Upper lobe of right lung (tissue), 1 donor: ENCODE measurements around the gene TMPRSS4. TPM values are rescaled to one million over a fixed set of nuclear protein-coding genes. Genes with fewer than 3 reads are reported as not detected.

Source experiments
- ATAC-seq: fragments of 200-7000 bp; cut with Tn5 transposase; one replicate; pipeline ENCODE4 v1.9.1; 2020; ENCODE audit warnings: mild to moderate bottlenecking, moderate library complexity
- DNase-seq: peaks from one replicate; pipeline ENCODE4 v3.0.0-alpha.2; 2020
- H3K27ac ChIP-seq: fragments of 200-600 bp; one replicate; pipeline ENCODE4 v1.8.0; 2022
- H3K27me3 ChIP-seq: fragments of 200-600 bp; one replicate; pipeline ENCODE4 v1.8.0; 2022; ENCODE audit warnings: mild to moderate bottlenecking
- H3K36me3 ChIP-seq: fragments of 200-600 bp; one replicate; pipeline ENCODE4 v1.8.0; 2022
- H3K4me1 ChIP-seq: fragments of 200-600 bp; one replicate; pipeline ENCODE4 v1.8.0; 2022
- H3K4me3 ChIP-seq: fragments of 200-600 bp; one replicate; pipeline ENCODE4 v1.8.0; 2022; ENCODE audit warnings: mild to moderate bottlenecking
- H3K9me3 ChIP-seq: fragments of 200-600 bp; one replicate; pipeline ENCODE4 v1.8.0; 2022
- intact Hi-C: fragments of 100-400 bp; cut with DNase I; formaldehyde crosslinking; loops from one replicate; pipeline ENCODE4 v1.11.0; 2022
- total RNA-seq: library from RNA; stranded (reverse); fragmentation: NEBNext Ultra II Directional; extraction: Animal tissue kit (Norgen Biotek cat#: 25700); gene quantifications from one replicate; pipeline ENCODE4 v1.2.1, GENCODE V29; 2021
- TF ChIP-seq, protein P1 (sequence below): fragments of 200-600 bp; IDR thresholded peaks from one replicate; pipeline ENCODE4 v1.8.0; 2022; ENCODE audit warnings: antibody characterized with exemption
- donor health status: DM: no; HTN: yes; CAD: no; lungs with severe emphysema.

Gene TMPRSS4
- total RNA-seq, 1 donor from 2014 or later, result 3.0 TPM

DNA sequence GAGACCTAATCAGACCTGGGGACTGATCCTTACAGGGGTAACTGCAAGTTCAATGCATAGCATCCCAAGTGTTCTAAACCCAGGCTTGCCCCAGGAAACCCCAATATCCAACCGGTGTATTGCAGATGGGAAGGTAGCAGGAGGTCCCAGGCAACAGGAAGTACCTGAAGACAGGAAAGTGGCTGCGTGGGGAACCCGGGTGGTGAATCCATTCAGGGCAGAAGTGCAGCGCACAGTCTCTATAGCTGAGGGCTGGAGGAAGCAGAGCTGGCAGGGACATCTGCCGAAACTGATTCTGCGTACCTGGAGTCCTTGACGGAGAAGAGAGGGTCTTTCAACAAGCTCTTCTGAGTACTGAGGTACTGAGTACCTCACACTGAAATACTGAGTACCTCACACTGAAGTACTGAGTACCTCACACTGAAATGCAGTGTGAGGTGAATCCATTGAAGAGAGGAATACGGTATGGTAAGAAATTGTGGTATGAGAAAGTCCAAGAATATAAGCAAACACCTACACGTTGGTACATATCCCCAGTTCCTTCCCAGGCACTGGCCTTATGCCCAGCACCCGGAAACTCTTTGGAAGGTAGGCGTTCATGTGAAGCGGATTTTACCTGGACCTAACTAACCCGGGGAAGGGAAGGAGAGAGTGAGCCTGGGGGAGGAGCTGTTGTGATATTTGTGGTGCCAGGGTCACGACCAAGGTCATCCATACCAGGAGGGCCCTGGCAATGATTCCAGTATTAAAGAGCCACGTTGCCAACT is 55.7 kb downstream of the TMPRSS4 start:
- TF ChIP-seq, protein P1, sequence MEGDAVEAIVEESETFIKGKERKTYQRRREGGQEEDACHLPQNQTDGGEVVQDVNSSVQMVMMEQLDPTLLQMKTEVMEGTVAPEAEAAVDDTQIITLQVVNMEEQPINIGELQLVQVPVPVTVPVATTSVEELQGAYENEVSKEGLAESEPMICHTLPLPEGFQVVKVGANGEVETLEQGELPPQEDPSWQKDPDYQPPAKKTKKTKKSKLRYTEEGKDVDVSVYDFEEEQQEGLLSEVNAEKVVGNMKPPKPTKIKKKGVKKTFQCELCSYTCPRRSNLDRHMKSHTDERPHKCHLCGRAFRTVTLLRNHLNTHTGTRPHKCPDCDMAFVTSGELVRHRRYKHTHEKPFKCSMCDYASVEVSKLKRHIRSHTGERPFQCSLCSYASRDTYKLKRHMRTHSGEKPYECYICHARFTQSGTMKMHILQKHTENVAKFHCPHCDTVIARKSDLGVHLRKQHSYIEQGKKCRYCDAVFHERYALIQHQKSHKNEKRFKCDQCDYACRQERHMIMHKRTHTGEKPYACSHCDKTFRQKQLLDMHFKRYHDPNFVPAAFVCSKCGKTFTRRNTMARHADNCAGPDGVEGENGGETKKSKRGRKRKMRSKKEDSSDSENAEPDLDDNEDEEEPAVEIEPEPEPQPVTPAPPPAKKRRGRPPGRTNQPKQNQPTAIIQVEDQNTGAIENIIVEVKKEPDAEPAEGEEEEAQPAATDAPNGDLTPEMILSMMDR, result no peak
- no peaks in the 10 kb centered on the region for H3K36me3 ChIP-seq
- ATAC-seq, result no peak
- H3K4me1 ChIP-seq, result no peaks in the 10 kb centered on the region
- H3K9me3 ChIP-seq, result no peaks in the 10 kb centered on the region
- no peak overlapping the region for H3K4me3 ChIP-seq
- DNase-seq, result peak; percentile 35
- no peak overlapping the region for H3K27ac ChIP-seq
- H3K27me3 ChIP-seq, result no peaks in the 10 kb centered on the region
- intact Hi-C loops, result no loop called here

DNA sequence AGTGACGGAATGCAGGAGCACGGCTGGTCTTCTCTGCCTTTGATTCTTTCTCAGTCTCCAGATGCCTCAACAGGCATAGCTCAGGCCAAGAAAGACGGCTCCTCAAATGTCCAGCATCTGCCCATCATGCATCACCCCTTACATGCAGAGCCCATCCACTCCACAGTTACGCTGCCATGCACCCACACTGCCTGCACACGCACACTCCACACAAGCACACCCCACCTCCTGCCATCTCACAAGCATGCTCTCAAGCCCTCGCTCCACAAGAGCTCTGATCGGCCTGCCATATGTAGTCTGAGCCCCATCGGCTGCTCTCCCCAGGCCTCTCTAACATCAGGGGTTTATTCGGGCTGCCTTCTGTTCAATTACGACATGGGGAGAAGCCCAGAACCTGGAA is 56.9 kb downstream of the TMPRSS4 start:
- peak; percentile 42 for DNase-seq
- ATAC-seq, result no peak
- Histone ChIP-seq H3K4me3 (no peak overlapping the region), H3K27me3 (no peaks in the 10 kb centered on the region), H3K36me3 (no peaks in the 10 kb centered on the region), H3K27ac (no peak overlapping the region), H3K9me3 (no peaks in the 10 kb centered on the region), H3K4me1 (no peaks in the 10 kb centered on the region)
- TF ChIP-seq, protein P1, result no peak
- intact Hi-C loops, result no loop called here

DNA sequence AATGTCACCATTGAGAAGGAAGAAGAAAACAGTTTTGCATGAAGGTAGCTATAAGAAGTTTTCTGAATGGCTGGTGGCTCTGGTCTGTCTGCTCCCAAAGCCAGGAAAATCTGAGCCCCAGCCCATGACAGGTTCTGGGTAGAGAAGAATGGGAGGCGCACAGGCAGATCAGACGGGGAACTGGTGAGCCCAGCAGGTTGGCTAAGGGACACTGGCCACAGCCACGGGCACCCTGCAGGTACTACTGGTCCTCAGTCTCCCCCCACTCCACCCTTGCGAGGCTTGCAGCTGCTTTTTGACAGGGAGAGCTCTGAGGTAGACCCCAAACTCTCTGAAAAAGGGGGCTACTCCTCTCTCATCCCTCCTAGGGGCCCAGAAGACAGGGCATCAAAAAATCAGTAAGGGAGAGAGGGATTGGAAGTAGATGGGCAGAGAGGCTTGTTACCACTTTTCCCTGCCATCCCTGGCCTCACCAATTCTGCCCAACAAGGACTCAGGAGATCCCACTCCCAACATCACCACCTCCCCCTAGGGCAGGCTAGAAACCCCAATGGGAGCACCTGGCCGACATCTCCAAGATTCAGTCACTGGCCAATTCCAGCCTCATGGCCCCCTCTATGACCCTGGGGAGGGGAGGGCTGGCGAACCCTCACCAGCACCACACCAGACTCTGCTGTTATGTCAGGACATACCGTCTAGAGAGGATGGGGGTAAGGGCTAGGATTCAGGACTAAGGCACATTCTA is 58.3 kb downstream of the TMPRSS4 start:
- Histone ChIP-seq H3K4me3 (no peak overlapping the region), H3K4me1 (no peaks in the 10 kb centered on the region), H3K27ac (no peak overlapping the region), H3K27me3 (peaks cover 3% of the 10 kb centered on the region), H3K36me3 (no peaks in the 10 kb centered on the region), H3K9me3 (no peaks in the 10 kb centered on the region)
- ATAC-seq, result no peak
- intact Hi-C loops, result no loop called here
- TF ChIP-seq, protein P1, result no peak
- DNase-seq, result peak; percentile 33

DNA sequence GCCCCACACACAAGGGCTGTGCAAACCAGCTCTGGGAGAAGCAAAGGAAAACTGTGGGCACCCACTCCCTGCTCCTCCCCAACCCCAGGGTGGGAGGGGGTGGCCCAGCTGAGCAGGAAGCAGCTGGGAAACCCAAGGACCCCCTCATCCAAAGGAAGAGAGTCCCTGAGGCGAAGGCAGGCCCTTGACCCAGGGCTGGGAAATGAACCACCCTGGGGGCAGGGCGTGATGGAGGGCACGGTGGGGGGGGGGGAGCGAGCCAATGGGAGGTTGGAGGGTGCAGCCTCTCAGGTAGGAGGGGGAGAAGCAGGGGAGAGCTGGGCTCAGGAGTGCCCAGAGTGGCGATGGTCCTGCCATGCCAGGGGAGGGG is 58.9 kb downstream of the TMPRSS4 start:
- H3K27me3 ChIP-seq, result peaks cover 9% of the 10 kb centered on the region
- no peaks in the 10 kb centered on the region for H3K9me3 ChIP-seq
- H3K36me3 ChIP-seq, result no peaks in the 10 kb centered on the region
- intact Hi-C loops, result no loop called here
- H3K27ac ChIP-seq, result no peak overlapping the region
- no peaks in the 10 kb centered on the region for H3K4me1 ChIP-seq
- TF ChIP-seq, protein P1, result no peak
- H3K4me3 ChIP-seq, result no peak overlapping the region
- ATAC-seq (no peak), DNase-seq (peak; percentile 36)

DNA sequence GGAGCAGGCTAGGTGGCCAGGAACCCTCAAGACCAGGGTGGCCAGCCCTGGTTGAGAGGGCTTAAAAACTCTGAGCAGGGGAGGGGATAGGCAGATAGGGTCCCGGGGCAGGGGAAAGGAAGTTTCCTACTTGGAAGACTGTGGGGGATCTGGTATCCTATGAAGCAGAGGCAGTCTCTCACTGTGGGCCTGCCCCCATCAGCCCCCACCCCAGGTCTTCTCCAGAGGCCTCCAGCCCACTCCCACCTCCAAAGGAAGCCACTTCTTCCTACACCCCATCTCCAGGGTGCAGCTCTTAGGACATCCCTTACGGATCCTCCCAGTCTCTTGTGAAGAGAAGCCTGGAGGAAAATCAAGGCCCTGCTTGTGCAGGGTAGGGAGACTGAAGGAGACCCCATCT is 59.5 kb downstream of the TMPRSS4 start:
- DNase-seq, result no peak
- no peak for ATAC-seq
- H3K27me3 ChIP-seq, result peaks cover 9% of the 10 kb centered on the region

More for the DNA sequence above, 59.5 kb downstream of the TMPRSS4 start:
- Histone ChIP-seq H3K27ac (no peak overlapping the region), H3K36me3 (no peaks in the 10 kb centered on the region), H3K4me3 (no peak overlapping the region), H3K9me3 (no peaks in the 10 kb centered on the region), H3K4me1 (no peaks in the 10 kb centered on the region)
- TF ChIP-seq, protein P1, result no peak
- intact Hi-C loops, result no loop called here
